ENCODE measurements around the gene APOA5.

DNA sequence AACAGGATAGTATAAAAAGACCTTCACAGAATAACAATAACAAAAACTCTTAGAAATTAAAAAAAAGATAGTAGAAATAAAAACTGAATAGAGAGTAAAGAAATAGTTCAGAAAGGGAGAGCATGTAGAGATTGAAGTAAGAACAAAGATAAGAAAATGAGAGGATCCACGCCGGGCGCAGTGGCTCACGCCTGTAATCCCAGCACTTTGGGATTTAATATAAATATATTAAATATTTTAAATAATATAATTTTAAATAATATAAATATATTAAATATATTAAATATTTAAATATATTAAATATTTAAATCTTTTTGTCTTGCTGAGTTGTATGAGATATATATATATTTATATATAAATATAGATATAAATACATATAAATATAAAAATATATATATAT is 20.4 kb upstream of the APOA5 start:
- TF ChIP-seq, protein P1, sequence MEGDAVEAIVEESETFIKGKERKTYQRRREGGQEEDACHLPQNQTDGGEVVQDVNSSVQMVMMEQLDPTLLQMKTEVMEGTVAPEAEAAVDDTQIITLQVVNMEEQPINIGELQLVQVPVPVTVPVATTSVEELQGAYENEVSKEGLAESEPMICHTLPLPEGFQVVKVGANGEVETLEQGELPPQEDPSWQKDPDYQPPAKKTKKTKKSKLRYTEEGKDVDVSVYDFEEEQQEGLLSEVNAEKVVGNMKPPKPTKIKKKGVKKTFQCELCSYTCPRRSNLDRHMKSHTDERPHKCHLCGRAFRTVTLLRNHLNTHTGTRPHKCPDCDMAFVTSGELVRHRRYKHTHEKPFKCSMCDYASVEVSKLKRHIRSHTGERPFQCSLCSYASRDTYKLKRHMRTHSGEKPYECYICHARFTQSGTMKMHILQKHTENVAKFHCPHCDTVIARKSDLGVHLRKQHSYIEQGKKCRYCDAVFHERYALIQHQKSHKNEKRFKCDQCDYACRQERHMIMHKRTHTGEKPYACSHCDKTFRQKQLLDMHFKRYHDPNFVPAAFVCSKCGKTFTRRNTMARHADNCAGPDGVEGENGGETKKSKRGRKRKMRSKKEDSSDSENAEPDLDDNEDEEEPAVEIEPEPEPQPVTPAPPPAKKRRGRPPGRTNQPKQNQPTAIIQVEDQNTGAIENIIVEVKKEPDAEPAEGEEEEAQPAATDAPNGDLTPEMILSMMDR (IDR thresholded peaks at IDR 0.05; ENCODE audit: insufficient read depth, low read length, poor library complexity, severe bottlenecking) = no peak
- no peak for TF ChIP-seq EZH2phosphoT487 (conservative IDR thresholded peaks at IDR 0.05; ENCODE audit: low read length)
